ENCODE measurements around the gene KCTD13.
"Not testable (repeated sequence)": the region's sequence is repeated elsewhere in the genome, so short reads cannot be mapped to it uniquely, and the experiment has no call there.

Gene KCTD13

DNA sequence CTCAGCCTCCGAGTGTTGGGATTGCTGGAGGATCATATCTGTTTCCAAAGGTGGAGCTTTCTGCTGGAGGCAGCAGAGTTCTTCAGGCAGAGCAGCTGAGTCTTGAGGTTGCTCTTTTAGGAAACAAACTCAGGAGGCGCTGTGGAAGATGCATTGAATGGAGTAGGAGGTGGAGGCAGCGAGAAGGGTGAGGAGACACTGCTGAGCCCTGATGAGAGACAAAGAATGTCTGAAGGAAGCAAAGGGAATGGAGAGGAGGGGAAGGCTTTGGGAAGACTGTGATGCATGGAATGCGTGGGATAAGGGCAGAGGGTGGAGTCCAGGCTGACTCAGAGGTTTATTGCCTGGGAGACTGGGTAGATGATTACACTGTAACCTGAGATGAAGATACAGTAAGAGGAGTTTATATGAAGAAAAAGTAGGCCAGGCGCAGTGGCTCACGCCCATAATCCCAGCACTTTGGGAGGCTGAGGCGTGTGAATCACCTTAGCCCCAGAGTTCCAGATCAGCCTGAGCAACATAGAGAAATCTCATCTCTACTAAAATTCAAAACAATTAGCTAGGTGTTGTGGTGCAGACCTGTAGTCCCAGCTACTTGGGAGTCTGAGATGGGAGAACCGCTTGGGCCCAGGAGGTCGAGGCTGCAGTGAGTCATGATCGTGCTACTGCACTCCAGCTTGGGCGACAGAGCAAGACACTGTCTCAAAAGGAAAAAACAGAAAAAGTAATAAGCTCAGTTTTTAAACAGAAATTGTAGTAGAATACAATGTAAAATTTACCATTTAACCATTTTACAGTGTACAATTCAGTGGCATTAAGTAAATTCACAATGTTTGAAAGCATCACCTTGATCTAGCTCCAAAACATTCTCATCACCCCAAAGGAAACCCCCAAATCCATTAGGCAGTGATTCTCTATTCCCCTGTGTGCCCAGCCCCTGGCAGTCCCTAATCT, 18.1 kb upstream of the KCTD13 start:
- DNase-seq (ENCODE audit: low read depth): peak; percentile 99

DNA sequence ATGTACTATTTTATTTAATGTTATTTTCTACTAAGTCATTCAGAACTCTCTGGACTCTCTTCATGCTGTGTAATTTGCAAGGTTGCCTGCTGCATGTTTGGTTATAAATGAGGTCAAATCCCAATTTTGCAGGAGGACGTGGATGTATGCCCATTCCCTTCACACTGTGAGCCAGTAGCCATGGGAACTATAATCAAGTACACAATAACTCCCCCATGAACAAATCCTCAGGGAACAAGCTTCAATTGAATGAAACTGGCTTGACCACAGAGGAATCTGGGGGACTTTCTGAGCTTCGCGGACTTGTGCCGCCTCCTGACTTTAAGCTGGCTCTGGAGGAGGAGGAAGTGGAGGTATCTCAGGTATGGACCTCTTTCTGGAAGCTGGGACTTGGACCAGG, 14.6 kb upstream of the KCTD13 start:
- no peak for DNase-seq (ENCODE audit: low read depth)

DNA sequence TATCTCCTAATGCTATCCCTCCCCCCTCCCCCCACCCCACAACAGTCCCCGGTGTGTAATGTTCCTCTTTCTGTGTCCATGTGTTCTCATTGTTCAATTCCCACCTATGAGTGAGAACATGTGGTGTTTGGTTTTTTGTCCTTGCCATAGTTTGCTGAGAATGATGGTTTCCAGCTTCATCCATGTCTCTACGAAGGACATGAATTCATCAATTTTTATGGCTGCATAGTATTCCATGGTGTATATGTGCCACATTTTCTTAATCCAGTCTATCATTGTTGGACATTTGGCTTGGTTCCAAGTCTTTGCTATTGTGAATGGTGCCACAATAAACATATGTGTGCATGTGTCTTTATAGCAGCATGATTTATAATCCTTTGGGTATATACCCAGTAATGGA, 5.7 kb upstream of the KCTD13 start:
- DNase-seq (ENCODE audit: low read depth): not testable (repeated sequence)

GRCh38 chr16:29927070-29927905, 1.3 kb upstream of the KCTD13 start:
- DNase-seq (ENCODE audit: low read depth): no peak

- no peak for DNase-seq (ENCODE audit: low read depth)
These were observed 656 bp upstream of the KCTD13 start for GRCh38 chr16:29926711-29927052.

DNA sequence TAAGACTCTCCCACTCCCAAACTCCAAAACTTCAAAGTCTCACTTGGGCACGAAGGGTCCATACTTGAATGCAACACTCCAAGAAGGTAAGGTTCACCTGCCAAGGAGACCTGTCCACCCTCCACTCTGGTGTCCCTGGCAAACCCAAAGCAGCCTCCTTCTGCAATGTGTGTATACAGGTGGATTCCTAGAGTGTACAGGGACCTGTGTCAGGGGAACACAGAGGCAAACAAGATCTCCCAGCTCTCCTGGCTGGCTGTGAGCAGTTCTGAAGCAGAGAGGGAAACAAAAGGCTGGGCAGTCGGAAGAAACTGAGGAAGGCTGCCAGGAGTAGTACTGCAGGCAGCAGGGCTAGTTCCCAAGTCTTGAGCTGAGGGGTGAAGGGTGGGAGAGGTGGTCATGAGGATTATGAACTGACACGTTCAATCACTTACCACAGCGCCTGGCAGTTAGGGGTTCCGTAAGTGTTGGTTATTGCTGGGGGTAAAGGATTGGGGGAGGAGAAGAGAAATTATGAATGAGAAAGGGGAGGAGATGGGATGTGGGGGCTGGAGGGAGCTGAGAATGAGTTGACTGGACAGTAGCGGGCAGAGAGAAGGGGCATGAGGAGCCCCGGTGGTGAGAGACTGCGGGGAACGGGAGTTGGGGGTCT, 795 bp downstream of the KCTD13 start:
- no peak for DNase-seq (ENCODE audit: low read depth)

- no peak for DNase-seq (ENCODE audit: low read depth)
These were observed 3.0 kb downstream of the KCTD13 start for GRCh38 chr16:29922986-29923501.

DNA sequence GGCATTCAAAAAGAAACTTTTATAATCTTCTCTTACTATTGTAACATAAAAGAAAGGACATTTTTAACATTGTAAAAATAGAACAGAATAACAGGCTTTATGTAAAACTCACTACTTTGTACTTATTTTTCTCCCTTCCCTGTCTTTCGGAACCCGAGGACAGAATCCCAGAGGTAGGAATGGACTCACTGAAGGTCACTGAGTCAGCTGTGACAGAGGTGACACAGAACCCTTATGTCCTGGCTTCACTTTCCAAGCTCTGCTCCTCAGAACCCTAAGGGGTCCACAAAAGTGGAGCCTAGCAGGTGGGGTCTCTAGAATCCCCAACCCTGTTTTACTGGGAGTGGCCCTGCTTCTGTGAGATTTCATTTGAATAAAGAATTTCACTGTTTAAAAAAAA, 3.7 kb downstream of the KCTD13 start:
- no peak for DNase-seq (ENCODE audit: low read depth)

- no peak for DNase-seq (ENCODE audit: low read depth)
These were observed 5.0 kb downstream of the KCTD13 start for GRCh38 chr16:29921034-29921385.

DNA sequence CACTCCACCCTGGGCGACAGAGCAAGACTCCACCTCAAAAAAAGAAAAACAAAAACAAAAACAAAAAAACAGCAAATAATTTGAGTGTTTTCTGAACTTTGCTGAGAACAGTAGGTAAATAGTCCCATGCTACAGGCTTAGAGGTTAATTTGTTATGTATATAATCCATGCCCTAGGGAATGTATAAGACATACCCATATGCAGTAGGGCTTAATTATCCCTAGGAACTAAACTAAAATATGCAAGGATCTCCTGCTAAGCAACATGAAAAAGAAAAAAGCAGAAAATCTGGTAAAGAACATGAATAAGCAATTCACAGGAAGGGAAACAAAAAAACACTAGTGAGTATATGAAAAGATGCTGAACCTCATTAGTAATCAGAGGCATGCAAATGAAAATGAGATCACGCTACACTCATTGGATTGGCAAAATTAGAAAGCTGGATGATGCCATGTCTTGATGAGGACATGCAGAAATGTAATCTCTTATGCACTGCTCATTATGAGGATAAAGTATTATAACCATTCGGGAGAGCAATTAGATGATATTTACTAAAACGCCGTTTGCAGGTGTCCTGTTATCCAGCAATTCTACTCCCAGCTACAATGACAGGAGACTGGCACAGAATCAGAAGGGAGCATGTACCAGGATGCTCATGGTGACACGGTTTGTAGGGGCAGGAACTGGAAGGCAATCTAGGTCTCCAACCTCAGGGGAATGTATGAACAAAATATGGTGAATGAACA, 5.6 kb downstream of the KCTD13 start:
- no peak for DNase-seq (ENCODE audit: low read depth)

GRCh38 chr16:29916979-29917378, 9.0 kb downstream of the KCTD13 start:
- DNase-seq (ENCODE audit: low read depth): no peak

- DNase-seq (ENCODE audit: low read depth): no peak
These were observed 10.3 kb downstream of the KCTD13 start for GRCh38 chr16:29915590-29916247.

DNA sequence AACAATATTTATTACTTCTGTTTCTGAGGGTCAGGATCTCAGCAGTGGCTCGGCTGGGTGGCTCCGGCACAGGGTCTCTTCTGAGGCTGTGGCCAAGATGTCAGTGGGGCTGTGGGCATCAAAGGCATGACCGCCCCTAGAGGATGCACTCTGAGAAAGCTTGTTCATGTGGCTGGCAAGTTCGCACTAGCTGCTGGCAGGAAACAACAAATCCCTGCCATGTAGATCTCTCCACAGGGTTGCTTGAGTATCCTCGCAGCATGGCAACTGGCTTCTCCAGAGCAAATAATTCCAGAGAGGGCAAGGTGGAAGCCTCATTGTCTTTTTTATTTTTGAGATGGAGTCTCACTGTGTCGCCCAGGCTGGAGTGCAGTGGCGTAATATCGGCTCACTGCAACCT, 12.5 kb downstream of the KCTD13 start:
- no peak for DNase-seq (ENCODE audit: low read depth)

GRCh38 chr16:29912087-29912486, 13.9 kb downstream of the KCTD13 start:
- no peak for DNase-seq (ENCODE audit: low read depth)

- no peak for DNase-seq (ENCODE audit: low read depth)
These were observed 14.4 kb downstream of the KCTD13 start for GRCh38 chr16:29911676-29912010.

DNA sequence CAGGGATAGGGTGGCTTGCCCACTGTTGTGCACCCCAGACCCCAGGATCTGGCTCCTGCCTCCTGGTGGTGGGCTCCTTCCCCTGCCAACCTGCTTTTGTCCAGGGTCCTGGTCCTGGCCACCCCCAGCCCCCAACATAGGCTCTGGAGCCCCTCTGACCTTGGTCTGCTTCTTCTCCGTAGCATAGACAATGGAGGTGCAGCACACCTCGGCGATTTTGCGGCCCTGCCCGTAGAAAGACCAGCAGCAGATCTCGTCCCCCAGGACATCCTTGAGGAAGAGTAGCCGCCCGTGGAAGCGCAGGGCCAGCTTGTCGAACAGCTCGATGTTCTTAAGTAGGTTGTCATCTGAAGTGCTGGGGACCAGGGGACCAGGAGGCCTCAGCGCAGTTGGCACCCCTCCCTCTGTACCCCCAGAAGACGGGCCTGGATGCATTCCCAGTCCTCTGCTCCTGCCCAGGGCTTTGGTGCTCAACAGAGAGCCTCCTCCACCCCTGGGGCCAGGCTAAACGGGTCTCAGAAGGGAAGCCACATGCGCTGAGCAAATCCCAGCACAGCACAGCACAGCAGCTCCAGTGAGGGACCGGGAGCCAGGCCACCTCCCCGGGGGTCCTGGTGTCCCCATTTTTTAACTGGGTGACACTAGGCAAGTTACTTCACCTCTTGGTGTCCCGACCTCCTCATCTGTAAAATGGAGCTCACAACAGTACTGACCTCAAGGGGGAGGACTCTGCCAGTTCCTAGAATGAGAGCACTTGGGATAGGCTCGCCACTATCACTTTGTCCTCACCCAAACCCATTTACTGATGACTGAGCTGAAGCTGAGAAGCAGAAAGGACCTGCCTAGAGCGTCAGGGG, 15.0 kb downstream of the KCTD13 start:
- no peak for DNase-seq (ENCODE audit: low read depth)

DNA sequence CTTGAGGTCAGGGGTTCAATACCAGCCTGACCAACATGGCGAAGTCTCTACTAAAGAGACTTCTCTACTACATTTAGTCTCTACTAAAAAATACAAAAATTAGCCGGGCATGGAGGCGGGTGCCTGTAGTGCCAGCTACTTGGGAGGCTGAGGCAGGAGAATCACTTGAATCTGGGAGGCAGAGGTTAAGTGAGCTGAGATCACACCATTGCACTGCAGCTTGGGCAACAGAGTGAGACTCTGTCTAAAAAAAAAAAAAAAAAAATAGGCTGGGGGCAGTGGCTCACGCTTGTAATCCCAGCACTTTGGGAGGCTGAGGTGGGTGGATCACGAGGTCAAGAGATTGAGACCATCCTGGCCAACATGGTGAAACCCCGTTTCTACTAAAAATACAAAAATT, 16.2 kb downstream of the KCTD13 start:
- not testable (repeated sequence) for DNase-seq (ENCODE audit: low read depth)

DNA sequence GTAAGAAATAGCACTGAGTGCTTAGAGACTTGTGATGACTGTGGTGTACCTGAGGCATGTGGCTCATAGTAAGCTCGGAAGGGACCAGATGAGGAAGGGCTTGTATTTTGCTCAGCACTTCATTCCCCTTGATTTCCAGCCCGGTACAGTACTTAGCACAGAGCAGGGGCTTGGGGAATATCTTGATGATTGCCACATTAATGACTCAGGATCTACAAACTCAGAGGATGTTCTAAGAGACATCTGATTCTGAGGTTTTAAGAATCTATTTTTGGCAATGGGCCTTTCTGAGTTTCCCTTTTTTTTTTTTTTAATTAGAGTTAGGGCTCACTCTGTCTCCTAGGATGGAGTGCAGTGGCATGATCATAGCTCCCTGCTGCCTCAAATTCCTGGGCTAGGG, 16.6 kb downstream of the KCTD13 start:
- DNase-seq (ENCODE audit: low read depth): no peak

- no peak for DNase-seq (ENCODE audit: low read depth)
These were observed 17.3 kb downstream of the KCTD13 start for GRCh38 chr16:29908719-29909220.

DNA sequence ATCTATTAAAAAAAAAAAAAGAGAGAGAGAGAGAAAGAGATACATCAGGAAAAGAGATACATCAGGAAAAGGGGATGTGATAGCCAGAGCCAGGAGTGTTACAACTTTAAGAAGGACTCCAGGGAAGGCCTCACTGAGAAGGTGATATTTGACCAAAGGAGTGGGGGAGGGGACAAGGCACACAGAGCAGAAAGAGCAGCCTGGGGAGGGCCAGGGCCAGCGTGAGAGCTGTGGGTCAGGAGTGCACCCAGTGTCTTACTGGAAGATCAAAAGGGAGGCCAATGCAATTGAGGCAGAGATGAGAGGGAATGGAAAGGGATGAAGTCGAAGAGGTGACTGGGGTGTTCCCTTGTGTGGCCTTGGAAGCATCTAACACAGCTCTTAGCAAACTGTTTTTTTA, 18.1 kb downstream of the KCTD13 start:
- no peak for DNase-seq (ENCODE audit: low read depth)
